Ecto neural progenitor cell (in vitro differentiated cells): ENCODE results near the gene MAD1L1.

Source experiments
- DNase-seq: peaks from one replicate; pipeline ENCODE4 v3.0.0-alpha.2; 2018; ENCODE audit warnings: low spot score

The MAD1L1 gene

DNA sequence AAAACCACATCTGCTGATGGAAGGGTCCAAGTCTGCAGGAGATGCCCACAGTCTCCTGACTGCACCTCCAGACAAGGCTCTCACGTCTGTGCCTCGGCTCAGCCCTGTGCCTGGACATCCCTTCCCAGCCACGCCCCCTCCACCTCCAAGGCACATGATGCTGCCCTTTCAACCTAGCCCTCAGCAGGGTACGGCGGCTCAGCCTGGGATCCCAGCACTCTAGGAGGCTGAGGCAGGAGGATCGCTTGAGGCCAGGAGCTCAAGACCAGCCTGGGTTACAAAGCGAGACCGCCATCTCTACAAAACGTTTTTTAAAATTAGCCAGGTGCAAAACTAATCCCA is 14.3 kb downstream of the MAD1L1 start:
- DNase-seq, result no peak

DNA sequence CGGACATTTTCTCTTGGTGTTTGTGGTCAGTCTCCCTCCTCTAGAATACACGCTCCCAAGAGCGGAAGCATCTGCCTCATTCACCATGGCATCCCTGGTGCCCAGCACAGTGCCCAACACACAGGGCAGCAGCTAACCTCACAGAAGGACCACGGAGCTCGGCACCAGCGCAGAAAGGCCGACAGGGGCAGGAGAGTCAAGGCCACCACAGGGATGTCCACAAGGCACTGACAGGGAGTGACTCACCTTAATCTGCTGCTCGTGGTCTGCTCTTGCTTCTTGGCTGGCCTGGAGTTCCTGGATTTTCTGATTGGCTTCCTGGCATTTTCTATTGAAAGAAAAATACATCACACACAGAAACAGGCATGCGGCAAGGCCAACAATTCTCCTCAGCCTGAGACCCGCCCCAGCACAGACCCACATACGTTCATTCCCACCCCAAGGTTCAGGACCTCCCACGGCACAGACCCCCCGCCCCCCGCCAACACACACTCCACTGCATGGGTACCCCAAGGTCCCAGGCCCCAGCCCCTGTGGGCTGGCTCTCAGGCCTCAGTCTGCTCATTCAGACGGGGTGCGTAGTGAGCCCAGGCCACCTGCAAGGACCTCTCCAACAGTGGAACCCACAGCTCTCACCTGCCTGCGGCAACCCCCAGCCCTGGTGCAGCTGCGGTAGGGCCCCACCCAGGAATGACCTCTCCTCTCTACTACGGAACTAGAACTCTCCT is 14.9 kb downstream of the MAD1L1 start:
- no peak for DNase-seq

DNA sequence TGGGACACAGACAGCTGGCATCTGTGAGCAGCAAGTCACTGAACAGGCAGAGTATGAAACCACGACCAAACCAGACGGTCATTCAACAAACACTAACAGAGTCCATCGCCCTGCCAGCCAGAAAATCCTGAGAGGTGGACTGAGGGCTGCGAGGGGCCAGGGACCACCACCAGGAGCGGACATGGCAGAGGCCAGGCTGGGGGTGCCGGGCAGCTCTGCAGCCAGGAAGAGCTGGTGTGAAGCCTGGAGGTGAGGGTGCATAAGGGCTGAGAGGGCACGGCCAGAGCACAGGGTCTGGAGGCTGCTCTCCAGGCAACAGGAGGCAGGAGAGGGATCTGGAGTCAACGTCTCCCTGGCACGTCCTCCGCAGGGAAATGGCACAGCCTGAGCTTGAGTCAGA is 15.5 kb downstream of the MAD1L1 start:
- no peak for DNase-seq

DNA sequence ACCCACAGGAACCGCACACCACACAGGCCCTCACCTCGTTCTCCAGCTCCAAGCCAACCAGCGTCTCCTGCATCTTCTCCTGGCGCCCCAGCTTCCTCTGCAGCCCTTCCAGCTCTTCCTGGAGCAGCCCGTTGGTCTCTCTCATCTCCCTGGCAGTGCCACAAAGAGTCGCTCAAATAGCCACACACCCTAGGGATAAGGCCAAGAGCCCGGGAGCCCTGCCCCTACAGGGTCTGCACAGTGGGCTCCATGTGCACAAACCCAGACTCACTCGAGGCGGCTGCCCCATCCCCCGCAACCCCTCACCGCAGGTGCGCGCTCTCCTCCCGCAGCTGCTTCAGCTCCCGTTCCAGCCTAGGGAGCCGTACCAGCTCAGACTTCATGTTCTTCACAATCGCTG is 16.9 kb downstream of the MAD1L1 start:
- no peak for DNase-seq

DNA sequence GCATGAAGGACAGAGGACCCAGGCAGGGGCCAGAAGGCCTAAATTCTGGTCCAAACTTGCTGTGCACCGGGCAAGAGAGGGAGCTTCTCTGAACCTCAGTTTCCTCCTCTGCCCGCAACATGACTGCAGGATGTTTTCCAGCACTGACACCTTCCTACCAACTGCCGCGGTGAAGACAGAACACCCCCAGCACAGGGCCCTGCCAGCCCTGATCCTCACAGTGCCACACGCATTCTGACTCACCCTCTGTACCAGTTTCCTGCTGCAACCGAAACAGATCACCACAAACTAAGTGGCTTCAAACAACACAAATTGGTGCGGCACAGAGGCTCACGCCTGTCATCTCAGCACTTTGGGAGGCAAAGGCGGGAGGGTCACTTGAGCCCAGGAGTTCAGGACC is 18.1 kb downstream of the MAD1L1 start:
- no peak for DNase-seq

DNA sequence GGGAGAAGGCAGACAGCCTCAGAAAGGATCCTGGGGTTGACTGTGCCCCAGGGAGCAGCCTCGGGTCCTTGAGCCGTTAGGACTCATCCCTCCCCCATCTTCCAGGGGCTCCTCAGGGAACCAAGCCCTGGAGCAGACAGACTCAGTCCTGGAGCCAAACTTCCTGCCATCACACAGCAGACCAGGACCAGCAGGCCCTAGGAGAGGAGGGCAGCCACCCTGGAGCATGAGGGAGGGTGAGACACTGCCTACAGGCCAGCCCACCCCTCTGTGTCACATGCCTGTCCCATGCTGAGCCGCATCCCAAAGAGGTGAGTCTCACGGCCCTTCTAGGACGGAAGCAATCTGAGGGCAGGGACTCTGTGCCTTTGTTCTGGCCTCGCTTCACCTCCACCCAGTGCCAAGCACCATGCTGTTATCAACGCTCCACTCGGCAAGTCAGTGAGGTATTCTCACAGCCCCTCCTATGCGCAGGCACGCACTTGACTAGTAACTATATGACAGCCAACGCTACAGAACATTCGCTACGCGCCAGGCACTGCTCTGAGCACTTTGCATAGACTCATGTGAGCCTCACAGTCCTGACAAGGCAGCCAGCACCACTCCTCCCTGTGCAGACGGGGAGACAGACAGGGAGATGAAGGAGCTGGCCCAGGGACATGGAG is 19.1 kb downstream of the MAD1L1 start:
- DNase-seq, result no peak

DNA sequence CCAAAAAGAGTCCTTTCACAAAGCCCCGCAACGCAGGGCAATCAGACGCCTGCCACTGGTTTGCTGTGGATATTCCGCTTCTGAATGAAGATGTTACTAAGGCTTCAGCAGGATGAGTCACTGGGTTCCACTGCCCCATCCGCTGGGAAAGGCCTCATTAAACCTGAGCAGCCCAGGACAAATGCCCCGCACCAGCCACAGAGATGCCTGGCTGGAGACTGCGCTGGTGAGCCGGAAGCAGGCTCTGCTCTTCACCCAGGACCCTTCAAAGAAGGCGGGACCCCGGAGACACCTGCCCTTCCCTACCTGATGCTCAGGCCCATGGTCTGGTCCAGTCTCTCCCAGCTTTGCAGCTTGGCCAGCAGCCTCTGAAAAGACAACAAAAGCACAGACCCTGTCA is 19.8 kb downstream of the MAD1L1 start:
- DNase-seq, result no peak

DNA sequence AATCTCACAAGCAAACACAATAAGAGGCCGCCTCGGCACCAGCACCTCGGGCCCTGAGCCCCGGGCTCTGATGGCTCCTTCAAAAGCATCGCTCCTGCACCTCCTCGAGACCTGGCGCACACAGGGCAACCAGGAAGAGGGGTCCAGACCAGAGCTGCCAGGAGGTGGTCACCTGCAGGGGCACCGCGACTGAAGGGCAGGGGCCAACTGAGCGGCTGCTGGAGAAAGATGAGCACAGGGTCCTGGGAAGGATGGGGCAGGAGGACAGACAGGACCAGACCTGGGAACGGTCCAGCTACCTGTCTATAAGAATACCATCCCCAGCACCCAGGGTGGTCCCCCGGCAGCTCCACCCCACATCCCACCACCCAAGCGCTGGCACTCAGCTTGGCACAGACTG is 20.8 kb downstream of the MAD1L1 start:
- DNase-seq, result no peak

DNA sequence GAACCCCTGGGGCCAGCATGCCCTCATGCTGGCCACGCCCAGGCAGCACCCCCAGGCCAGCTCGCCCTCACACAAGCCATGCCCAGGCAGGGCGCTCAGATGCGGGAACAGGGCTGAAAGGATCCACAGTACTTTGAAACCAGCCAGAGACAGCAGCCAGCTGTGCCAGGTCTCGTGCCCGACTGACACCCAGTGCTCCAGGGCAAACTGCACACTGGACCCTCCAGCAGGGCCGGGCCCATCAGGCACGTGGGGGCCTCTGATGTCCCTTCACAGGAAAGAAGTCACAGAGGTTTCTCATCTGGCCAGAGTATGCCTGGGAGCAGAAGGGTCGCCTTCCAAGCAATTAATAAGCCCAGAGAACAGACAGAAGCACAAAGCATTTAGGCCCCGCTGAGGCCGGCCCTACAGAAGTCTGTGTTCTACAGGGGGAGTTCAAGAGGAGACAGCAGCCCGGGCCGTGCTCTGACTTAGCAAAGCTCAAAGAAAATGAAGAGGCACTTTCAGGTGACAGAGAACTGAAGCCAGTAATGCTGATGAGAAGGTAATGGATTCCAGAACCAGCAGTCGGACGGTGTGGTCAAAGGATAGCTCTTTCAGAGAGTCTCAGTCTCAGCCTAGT is 21.4 kb downstream of the MAD1L1 start:
- DNase-seq, result no peak

DNA sequence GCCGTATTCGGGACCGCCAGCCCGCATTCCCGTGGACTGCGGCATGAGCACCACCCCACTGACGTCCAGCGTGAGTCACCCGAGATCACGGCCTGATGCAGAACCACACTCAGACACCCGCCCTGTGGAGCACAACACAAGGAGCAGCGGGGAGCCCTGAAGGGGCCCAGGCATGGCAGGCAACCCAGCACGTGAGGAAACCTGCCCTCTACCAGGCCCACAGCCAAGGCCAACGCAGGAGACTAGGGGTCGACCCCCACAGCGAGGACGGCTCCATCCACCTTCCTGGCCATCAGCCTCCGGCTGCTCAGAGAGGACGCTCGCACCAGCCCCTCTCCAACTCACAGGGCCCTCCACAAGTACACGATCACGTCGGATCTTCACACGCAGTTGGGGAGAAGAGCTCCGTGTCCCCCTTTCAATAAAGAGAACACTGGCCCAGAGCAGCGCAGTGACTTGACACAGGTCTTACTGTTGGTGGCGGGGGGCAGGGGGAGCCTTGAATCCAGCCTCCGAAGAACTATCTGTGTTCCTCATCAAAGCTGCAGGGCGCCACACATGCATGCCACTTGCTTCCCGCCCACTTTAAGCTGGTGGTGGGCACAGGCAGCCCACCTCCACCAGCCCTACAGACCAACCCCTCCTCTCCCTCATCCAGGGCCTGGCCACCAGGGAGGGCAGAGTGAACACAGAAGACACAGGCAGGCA is 22.0 kb downstream of the MAD1L1 start:
- DNase-seq, result no peak

DNA sequence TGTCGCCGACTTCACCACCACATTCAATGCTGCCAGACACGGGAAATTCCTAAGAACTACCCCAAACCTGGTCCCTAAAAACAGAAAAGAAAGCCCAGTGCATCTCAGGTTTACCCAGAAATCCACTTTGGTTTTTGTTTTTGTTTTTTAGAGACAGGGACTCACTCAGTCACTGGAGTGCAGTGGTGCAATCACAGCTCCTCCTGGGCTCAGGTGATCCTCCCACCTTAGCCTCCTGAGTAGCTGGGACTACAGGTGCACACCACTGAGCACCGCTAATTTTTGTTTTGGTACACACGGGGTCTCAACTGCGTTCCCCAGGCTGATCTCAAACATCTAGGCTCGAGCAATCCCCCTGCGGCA is 22.8 kb downstream of the MAD1L1 start:
- no peak for DNase-seq

DNA sequence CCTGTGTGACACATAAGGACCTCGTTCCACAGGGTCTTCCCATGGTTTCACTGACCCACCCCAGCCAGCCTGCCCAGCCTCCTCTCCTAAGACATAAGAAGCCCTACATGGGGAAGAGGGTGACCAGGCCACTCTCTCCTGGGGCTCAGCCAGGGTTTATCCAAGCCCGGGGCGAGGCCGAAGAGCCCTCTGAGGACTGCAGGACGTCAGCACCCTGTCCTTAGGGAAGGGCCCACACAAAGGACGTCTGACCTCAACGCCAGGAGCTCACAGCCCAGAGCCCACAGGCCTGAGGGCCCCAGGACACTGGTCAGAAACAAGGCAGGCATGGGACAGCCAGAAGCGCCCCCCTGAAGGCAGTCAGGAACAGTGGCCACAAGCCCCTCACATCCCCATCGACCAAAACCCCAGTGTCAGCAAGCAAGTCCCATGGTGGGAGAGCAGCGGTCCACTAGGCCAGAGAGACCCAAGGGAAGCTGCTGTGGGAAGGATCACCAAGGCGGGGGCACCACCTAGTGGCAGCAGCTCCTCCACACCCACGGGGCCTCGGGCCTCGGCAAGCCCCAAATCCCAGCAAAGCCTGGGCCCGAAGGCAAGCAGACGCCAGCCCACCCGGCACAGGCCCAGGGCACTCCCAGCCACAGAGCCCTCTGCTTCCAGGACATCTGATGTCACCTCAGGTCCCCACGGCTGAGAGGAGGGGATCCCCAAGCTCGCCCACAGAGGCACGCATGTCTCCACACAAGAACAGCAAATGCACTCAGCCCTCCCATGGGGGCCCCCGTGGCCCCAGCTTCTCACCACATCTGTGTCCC is 23.4 kb downstream of the MAD1L1 start:
- DNase-seq, result peak; percentile 86

DNA sequence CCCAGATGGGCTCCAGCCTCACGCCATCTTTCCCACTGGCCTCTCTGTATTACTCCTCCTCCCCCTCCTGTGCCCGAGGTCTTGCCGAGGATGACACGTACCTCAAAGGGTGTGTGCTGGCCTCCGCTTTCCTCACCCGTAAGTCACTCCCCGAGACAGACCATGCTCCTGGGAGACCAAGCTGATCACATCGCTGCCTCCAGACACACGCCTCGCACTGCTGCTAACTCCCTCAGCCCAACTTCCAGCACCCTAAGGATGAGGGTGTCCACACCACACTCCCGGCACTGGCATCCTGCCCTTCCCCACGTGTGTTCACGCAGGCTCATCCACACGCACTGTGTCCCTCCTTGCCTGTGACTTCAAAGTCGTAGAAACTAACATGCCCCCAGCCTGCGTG is 24.0 kb downstream of the MAD1L1 start:
- DNase-seq, result no peak

DNA sequence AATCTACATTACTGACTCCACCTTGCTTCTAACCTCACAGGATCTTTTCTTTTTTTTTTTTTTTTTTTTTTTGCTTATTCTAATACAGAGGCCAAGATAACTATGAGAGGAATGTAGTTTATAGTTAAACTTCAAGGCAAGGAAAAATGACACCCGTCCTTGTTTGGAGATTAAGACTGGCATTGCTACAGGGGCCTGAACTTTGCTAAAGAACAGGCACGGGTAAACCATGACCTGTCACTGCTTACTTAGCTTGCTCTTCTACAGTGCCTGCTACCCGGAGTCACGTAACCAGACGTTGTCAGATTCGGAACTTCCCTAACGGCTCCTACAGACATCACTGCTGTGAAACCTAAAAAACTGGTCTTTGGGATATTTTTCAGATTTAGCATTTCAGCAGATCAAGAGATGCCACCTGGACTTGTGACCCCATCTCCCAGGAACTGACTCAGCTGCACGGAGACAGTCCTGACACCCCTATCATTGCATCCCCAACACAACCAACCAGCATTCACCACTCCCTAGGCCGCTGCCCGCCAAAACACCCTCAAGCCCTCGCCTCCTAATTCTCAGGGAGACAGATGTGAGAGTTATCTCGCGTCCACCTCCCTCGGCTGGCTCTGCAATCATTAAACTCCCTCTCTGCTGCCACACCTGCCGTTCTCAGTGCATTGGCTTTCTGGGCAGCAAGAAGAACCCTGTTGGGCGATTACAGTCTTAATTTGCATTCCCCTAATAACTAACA is 27.5 kb downstream of the MAD1L1 start:
- DNase-seq, result no peak

DNA sequence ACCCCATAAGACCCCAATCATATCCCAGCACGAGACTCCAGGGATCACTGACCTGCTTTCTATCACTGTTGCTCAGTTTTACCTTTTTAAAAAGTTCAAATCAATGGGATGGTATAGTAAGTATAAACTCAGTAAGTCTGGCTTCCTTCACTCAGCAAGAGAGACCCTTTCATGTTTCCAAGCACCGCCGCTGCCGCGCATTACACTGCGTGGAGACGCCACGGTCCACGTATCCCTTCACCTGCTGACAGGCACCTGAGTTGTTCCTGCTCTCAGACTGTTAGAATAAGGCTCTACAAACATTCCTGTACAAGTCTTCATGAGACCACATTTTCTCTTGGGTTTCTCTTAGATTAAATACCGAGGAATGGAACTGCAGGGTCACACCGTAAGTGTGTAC is 28.3 kb downstream of the MAD1L1 start:
- DNase-seq, result no peak

DNA sequence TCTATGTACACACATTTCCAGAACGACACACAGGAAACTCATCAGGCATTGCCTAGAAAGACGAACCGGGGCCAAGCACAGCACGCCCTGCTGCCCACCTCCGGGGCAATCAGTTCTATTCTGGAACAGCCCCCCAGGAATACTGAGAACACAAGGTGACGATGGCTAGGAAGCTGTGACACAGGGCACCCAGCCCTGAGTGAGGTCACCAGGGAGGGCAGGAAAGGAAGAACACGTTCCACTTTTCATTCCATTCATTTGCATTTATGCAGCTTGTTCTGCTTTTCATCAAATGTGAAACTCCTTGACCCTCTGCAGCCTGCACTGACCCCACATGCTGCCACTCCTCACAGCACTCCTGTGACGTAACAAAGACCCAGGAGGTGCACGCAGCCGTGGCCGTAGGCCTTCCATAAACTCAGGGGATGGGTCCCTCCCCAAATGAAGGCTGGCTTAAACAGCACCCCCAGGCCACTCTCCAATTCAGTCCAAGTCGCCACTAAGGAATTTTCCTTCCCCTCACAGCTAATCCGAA is 28.9 kb downstream of the MAD1L1 start:
- no peak for DNase-seq

DNA sequence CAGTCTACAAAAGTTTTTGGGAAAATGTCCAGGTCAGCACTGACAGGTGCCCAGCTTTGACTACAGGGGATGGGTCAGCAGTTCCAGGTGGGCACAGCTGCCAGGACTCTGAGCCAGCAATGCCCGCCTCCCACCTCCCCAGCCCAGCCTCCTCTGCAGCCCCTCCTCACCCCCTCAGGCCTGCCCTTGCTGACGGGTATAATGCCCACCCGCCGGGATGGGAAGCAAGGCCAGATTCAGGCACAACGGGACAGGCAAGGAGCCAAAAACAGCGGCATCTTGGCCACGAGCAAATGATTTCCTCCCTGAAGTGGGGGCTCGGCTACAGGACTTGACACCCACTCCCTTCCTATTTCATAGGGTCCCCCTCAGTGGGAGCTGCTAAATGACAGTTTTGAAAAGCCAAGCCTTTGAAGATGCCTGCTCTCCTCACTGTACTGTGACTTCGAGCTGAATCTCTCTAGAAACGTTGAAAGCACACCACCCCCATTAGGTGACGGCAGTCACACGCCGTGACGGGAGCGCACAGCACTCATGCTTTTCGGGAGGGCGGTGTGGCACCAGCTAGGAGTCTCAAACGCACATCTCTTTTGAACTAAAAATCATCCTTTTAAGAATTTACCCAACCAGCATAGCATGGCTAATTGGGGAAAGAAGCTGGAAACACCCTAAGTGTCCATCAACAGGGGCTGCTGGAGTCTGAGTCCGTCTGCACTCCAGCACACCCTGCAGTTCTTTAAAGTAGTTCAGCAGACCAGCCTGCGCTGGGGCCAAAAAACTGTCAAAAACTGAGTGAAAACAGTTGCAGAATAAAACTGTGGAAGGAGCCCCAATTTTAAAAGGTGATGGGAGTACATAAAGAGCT is 29.6 kb downstream of the MAD1L1 start:
- DNase-seq, result no peak

DNA sequence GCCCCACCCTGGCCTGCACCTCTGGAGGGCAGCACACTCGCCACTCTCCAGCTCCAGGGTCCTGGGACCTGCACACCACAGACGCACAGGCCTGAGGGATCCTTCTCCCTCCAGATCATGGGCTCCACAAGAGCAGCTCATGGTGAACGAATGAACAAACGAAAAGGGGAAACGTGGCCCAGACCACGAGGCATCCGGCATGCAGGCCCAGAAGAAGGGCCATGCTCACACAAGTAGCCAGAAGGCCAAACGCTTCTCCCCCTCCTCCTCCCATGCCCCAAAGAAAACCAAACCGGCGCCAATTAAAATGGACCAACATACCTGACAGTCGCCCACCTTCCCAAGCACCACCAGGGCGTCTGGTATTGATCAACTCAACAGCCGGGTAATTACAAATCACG is 30.4 kb downstream of the MAD1L1 start:
- DNase-seq, result no peak

DNA sequence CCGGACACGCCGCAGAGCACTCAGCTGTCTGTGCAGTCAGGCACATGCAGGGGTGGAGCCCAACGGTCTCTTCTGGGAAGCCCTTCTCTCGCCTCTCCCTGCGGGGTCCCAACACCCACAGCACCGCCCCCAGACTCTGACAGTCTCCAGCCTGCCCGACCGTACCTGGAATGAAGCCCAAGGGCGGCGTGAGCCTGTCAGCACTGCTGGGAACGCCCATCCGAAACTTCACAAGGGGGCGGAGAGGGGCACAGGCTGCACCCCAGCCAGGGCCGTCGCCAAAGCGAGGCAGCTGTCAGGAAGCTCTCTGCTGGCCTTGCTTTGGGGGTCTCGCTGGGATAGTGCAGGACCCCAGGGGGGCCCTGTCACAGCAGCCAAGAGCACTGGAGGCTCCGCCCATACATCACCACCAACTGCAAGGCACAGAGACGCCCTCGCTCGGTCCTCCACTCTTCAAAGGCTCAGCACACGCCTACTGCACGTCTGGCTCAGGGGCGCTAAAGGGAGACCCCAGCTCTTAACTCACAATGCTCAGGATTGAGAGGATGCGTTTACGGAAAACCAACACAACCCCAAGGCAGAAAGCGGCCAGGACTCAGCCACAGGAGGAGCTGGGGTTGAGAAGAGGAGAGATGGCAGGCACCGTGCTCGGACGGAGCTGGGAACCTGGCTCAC is 30.9 kb downstream of the MAD1L1 start:
- no peak for DNase-seq

DNA sequence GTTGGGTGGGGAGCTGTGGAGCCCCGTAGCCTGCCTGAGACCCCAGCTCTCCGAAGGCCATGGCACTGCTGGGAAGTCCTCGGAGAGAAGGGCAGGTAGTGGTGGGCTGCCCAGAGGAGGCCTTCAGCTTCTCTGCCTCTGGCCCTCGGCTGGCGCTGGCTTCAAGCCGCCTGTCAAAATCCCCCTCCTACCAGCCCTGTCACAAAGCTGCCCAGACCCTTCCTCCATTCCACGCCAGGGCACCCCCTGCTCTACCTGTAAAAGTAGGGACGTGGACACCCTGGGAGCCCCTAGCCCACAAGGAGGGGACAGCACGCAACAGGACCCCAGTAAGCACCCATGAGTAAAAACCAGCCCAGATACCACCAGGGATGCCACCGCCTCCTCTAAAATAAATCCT is 31.6 kb downstream of the MAD1L1 start:
- DNase-seq, result no peak
